ENCODE data around the gene LETM1.
"Not testable (repeated sequence)": the region's sequence is repeated elsewhere in the genome, so short reads cannot be mapped to it uniquely, and the experiment has no call there.

LETM1 gene

GRCh38 chr4:1850276-1850675 lies 5.7 kb downstream of the LETM1 start:
- TF ChIP-seq CTCF (conservative IDR thresholded peaks at IDR 0.05), result no peak
- no peak overlapping the region for H3K27ac ChIP-seq

GRCh38 chr4:1846580-1846979 lies 9.4 kb downstream of the LETM1 start:
- no peak for TF ChIP-seq CTCF (conservative IDR thresholded peaks at IDR 0.05)
- H3K27ac ChIP-seq, result no peak overlapping the region

DNA sequence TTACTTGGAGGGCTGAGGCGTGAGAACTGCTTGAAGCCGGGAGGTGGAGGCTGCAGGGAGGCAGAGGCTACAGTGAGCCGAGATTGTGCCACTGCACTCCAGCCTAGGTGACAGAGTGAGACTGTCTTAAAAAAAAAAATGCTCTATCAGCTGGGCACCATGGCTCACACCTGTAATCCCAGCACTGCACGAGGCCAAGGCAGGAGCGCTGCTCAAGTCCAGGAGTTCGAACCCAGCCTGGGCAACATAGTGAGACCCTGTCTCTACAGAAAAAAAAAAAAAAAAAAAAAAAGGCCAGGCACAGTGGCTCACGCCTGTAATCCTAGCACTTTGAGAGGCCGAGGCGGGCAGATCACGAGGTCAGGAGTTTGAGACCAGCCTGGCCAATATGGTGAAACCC lies 11.3 kb downstream of the LETM1 start:
- H3K27ac ChIP-seq, result not testable (repeated sequence)

- H3K27ac ChIP-seq, result no peak overlapping the region
- TF ChIP-seq CTCF (conservative IDR thresholded peaks at IDR 0.05), result no peak
Observed at GRCh38 chr4:1843852-1844251, 12.1 kb downstream of the LETM1 start.

DNA sequence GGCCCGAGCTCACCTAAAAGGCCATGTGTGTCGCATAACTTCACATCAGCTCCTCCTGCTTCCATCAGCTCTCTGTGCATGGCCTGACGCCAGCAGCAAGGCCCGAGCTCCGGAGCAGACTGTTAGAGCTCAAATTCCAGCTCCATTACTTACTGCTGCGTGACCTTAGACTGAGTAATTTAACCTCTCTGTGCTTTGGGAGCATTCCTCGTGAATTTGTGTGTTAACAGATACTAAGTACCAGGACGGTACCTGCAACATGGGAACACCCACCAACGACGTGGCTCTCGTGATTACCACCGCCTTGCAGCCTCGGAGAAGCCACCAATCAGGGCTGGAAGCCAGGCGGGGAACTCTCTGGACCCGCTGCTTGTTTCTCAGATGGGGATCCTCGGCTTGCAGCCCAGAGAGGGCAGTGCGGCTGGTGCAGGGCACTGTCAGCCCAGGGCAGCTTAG lies 12.9 kb downstream of the LETM1 start:
- H3K27ac ChIP-seq, result no peak overlapping the region
- TF ChIP-seq CTCF (conservative IDR thresholded peaks at IDR 0.05), result no peak

- H3K27ac ChIP-seq, result no peak overlapping the region
- no peak for TF ChIP-seq CTCF (conservative IDR thresholded peaks at IDR 0.05)
Observed at GRCh38 chr4:1842339-1842895, 13.5 kb downstream of the LETM1 start.

DNA sequence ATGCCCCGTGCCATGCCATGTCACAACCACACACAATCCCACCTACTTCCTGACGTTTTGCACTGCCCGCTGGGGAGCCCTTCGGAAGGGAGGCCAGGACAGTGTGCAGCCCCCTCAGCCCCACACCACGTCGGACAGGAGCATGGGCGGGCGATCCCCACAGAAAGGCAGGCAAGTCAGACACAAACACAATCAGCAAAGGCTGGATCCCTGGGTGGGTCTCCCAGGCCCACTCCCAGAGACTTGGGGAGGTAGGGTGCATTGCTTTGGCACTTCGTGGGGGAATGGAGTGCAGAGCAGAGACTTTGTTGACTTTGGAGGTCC lies 14.1 kb downstream of the LETM1 start:
- TF ChIP-seq CTCF (conservative IDR thresholded peaks at IDR 0.05), result no peak

DNA sequence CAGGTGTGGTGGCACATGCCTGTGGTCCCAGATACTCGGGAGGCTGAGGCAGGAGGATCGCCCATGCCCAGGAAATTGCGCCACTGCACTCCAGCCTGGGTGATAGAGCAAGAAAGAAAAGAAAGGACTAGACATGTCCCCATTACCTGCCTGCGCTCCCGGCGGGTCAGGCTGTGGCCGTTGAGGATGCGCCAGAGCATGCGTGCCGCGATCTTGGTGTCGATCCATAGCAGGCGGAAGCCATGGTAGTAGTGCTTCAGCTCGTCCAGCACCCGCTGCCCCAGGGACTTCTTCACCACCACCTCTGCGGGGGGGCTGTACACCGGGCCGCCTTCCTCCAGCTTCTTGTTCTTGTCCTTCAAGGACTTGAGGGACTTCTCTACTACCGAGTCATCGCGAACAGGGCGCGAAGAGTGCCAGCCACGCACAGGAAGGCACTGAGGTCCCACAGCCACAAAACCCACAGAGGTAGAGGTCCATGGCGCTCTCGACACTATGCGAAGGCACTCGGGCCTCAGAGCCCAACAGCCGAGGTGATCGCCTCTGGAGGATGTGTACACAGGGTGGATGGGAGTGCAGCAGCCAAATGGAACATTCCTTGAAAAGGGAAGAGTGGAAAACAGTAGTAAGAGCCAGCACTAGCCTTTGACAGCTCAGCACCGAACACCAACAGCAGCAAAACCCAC lies 14.6 kb downstream of the LETM1 start:
- TF ChIP-seq CTCF (conservative IDR thresholded peaks at IDR 0.05), result no peak
- H3K27ac ChIP-seq, result no peak overlapping the region

More for the DNA sequence above, 14.1 kb downstream of the LETM1 start:
- H3K27ac ChIP-seq, result no peak overlapping the region
